CD4-positive, alpha-beta T cell treated with Interleukin-6 for 4 hours (primary cell): ENCODE measurements around the gene MAPK12.

Experiments used
- DNase-seq: peaks from one replicate; pipeline ENCODE4 v3.0.0-alpha.2; 2020; ENCODE audit warnings: mixed read lengths

The MAPK12 gene

DNA sequence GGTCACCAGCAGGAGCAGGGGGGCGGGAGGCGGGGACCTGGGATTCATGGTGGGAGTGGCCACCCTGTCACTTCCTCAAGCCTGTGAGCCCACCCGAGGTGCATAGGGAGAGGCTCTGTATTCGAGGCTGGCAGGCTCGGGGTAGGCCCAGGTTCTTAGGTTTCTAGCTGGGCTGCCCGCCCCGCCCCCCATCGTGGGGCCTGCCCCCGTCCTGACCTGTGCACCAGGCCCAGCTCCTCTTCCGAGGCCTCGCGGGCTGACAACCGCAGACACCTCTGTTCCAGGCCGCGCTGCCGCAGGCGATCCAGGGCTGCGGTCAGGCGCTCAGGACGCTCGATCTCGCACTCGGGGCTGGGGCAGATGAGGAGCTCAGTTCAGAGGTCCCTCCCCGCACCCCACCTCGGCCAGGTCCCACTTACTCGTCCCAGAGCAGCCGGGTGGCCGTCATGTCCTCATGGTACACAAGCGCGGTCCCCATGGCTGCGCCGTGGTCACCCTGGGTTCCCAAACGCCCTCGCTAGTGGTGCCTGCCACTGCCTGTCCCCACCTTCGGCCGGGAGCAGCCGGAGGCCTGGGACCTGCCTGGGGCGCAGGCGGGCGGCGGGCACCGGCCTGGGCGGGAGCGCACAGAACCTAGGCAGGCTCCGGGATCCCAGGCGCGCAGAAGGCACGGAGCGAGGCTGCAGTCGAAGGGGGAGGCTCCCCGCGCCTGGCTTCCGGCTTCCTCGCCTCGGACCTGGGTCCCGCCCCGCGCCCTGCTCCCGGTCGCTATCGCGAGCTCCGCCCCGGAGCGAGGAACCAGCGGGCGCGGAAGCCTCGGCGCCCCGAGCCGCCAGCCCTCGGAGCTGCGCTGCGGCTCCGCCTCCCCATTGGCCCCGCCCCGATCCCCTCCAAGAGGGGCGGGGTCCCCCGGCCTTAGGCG is 10.7 kb downstream of the MAPK12 start, which contains the start of gene HDAC10:
Gene HDAC10, minus strand, starts transcription at position 711 of the 922 bp plus-strand sequence. Its CDS starts 233 bp downstream, at position 478.
- DNase-seq, result peak; percentile 90

DNA sequence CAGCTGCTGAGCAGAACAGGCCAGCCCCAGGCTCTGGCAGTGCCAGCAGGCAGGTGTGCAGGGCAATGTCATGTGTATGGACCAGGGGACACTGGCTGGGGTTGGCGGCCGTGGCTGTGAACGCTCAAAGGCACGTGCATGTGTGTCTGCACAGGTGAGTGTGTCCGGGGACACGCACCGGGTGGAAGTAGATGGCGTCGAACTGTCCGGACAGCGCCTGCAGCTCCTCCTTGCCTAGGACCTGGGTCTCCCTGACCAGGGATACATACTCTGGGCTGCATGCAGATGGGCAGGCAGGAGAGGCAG is 11.3 kb downstream of the MAPK12 start:
- DNase-seq, result no peak

DNA sequence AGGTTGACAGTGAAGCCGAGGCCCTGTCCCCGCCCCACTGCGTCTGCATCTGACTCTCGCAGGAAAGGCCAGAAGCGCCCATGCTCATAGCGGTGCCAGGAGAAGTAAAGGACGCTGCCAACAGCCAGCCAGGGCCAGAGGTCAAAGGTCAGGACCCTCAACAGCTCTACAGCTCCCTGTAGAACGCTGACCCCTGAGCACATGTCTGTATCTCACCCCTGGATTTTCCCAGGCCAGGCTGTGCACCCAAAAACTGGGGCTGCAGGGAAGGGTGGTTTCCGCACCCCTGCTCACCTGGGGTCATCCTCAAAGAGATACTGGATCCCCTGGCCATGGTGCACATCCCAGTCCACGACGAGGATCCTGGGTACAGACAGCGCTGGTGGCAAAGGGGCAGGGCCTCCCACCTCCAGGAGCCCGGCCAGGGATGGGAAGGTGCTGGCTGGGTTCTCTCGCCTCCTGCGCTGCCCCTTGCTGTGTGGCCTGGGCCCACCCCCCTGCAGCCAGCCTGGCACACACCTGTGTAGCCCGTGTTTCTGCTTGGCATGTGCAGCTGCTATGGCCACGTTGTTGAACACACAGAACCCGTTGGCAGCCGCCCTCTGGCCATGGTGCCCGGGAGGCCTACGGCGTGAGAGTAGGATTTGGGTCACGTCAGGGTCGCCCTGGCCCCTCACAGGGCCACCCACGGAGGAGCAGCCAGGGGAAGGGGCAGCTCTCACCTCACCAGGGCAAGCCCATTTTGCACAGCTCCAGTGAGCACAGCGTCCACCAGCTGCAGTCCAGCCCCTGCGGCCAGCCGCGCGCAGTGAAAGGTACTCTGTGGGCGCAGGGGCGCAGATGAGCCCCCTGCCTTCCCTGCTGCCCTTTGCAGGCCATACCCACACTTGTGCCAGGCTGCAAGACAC is 11.9 kb downstream of the MAPK12 start:
- DNase-seq, result no peak

DNA sequence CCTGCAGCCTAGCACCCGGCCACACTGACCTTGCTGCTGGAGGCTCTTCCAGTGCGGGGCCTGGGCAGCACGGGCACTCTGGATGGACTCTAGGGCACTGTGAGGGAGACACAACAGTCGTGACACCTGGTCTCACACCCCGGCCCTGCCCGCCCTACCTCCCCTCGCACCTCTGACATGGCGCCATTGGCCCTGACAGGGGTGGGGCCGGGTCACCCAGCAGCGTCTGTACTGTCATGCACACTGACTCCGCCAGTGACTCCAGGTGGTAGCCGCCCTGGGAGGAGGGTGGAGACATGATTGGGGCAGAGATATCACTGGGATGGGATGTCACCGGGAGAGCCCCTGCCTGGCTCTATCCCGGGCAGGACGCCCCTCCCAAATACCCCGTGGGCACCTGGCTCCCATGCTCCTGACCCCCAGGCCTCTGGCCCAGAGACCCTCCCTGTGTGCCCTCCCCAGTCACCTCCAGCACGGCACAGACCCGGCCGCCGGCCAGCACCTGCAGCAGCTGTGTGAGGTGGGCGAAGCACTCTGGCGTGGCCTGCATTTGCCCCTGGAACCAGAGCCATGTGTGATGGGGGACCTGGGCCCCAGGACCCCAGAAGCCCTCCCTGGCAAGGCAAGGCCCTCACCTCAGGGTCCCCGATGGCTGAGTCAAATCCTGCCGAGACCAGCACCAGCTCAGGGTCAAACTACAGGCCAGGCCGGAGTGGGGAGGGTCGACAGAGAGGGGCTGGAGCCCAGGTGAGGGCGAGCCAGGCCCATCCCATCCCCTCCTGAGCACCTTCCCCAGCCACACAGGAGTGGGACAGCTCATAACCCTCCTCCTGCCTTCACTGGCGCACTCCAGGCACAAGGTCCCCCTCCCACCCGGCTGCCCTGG is 13.0 kb downstream of the MAPK12 start:
- DNase-seq, result no peak

DNA sequence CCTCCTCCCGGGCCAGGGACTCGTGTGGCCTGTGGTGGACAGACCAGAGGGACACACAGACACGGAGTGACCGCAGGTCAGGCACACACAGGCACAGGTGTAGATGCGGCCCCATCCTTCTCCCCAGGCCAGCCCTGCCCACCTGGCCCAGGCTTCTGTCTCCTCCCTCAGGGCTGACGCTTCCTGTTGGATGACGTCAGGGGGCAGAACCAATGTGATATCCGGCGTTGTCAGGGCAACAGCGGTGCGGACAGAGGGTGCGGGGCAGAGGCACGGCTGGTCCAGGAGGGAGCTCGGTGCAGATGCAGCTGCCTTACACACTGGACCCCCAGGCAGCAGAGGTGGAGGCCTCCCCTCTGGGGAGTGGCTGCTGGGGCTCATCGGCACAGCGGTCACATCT is 13.7 kb downstream of the MAPK12 start:
- DNase-seq, result peak; percentile 54

DNA sequence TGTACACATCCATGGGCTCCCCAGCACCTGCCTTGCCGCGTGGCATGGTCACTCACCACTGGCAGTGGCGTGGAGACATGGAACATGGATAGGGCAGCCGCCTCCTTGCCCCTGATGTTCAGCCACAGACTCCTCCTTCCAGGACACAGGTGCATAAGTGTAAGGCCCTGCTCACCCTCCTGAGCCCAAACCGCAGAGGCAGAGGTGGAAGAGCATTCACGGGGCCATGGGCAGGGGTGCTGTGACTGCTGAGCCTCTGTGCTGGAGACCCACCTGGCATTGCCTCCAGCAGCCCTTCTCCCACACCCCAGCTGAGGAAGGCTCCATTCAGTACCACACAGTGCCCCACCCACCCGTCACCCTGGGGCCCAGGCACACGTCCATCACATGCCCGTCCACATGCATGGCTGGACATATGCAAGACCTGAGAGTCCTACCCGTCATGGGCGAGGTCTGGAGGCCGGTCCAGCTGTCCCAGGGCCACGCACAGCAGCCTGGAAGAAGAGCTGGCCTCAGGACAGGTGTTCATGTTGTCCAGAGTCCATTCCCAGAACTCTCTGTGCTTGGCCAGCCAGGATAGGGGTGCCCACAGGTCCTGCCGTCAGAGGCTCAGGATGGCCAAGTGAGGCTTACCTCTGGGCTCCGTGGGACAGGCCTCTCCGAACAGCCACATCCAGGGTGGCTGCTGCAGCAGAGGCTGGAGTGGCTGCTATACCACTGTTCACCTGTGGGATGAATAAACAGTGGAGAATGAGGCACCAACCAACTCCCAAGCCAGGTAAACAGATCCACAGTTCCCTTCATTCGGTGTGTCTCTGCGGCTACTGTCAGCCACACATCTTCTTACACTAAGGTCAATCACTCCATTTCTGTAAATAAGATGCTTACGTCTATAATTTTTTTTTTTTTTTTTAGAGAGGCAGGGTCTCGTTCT is 15.0 kb downstream of the MAPK12 start:
- DNase-seq, result no peak

DNA sequence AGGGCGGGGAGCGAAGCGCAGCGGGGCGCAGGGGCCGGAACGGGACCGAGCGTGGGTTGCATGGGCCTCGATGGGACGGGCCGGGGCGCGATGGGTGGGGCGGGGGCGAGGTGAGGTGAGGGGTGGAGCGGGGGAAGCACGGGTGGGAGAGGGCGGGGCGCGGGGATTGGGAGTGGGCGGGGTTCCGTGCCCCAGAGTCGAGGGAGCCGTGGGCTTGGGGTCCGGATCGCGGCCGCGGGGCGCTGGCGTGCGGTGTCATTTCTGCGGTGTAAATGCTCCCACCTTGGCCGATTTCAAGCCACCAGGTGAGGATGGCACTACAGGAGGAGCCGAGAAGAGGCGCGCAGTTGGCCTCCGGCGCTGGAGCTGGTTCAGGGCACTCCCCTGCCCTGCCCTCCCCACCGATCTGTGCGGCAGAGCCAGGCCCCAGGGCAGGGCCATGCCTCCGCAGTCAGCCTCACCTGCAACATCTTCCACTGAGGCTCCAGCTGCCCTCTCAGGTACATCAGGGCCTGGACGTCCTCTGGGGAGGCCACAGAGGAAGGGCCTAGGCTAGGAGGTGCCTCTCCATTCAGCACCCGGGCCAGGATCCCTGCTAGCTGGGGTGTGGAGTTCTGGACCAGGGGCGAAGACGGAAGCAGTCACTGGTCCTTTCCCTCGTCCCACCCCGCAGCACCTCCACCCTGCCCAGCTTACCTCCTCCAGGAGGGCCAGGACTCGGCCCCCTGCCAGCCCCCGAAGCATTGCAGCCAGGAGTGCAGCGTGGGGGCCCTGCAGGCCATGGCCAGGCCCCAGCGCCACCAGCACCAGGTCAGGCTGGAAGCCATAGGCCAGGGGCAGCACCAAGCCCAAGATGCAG is 16.0 kb downstream of the MAPK12 start:
- peak; percentile 85 for DNase-seq

DNA sequence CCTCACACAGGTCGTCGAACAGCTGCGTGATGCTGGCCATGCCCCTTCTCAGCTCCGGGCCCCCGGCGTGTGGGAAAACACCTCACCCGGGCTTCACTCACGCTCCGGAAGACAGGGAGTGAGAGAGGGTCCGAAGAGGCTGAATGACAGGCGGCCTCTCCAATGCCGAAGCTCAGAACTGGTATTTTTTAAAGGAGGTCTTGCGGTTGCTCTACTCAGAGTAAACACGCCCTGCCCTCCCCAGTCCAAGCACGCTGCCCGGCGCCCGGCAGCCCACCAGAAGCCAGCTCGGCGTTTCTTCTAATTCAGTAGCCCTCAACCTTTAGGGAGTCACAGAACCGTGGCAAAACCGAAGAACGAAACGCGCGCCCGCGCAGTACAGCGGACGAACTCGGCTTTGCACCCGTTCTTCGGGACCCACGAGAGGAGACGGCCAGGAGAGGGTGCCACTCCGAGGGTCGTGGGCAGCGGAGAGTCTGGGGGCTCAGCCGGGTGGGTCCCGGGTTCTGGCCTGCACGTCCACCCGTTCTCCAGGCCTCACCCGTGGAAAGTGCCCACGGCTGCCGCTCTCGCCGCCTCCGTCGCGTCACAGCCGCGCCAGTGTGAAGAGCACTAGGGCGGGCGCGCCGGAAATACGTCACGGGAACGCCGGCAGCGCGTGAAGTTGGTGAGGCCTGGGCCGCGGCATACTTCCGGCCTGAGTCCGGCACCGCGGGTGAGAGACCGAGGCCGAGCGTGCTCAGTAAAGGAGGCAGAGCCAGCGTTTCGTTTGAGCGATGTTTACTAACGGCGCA is 16.9 kb downstream of the MAPK12 start, which contains the start of gene TUBGCP6:
Gene TUBGCP6, minus strand, starts transcription at position 604 of the 794 bp plus-strand sequence. Its CDS starts 564 bp downstream, at position 40.
- DNase-seq, result peak; percentile 95

DNA sequence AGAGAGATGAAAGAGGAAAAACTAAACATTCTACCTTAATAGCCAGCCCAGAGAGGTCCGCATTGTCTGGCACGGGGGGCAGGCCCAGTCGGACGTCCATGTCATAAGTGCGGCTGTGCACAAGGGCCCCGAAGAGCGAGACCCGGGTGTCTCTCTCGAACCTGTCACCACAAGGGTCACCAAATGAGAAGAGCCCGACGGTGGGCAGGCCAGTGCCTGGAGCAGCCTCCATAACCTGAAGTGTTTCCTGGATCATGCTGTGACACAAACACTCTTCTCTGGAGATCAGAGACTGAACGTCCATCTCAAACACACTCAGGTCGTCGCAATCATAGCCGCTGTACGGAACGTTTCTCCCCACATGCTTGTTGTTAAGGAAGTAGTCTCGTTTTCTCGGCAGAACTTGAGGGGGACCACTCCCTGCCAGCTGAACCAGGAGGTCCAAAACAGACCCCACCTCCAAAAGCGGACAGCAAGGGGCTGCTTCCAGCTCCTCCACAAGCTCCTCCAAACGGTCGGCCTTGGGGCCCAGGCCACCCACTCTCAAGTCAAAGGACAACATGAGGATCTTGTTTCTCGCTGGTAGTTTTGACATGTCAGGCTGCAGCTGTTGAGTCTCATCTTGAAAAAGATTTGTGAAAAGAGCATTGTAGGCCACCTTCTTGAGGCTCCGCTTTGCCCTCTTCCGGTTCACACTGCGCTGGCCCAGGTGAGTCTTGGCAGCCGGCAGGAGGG is 17.6 kb downstream of the MAPK12 start:
- DNase-seq, result no peak

DNA sequence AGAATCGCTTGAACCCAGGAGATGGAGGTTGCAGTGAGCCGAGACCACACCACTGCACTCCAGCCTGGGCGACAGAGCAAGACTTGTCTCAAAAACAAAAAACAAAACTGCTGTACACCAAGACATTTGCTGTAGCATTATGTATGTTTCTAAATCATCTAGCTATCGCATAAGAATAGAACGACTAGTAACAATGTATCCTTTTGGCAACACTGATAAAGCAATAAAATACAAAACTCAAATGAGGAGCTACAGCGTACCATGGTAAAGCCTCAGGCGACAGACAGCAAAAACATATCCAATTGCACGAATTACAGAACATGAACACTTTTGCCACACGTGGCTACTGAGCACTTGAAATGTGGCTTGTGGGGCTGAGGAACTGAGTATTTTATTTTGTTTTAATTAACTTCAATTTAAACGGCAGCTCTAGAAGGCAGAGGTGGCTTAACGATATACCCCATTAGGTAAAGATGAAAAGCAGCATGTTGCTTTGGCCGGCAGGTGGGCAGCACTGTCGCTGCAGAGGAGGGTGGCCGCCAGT is 19.0 kb downstream of the MAPK12 start:
- no peak for DNase-seq

DNA sequence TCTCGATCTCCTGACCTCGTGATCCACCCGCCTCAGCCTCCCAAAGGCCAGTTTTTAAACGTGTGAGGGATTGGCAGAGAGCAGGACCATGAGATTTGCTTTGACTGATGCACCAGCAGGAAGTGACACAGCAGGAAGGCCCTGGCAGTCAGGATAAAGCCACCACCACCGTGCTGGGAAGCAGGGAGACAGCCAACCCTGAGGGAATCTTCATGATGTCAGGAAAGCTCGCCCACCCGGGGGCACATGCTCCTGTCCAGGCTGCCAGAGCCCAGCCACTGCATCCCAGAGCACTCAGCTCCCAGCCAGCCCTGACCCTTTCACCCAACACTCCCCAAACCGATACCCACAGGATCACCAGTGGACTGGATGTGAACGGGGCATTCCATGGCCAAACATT is 22.7 kb downstream of the MAPK12 start:
- no peak for DNase-seq

DNA sequence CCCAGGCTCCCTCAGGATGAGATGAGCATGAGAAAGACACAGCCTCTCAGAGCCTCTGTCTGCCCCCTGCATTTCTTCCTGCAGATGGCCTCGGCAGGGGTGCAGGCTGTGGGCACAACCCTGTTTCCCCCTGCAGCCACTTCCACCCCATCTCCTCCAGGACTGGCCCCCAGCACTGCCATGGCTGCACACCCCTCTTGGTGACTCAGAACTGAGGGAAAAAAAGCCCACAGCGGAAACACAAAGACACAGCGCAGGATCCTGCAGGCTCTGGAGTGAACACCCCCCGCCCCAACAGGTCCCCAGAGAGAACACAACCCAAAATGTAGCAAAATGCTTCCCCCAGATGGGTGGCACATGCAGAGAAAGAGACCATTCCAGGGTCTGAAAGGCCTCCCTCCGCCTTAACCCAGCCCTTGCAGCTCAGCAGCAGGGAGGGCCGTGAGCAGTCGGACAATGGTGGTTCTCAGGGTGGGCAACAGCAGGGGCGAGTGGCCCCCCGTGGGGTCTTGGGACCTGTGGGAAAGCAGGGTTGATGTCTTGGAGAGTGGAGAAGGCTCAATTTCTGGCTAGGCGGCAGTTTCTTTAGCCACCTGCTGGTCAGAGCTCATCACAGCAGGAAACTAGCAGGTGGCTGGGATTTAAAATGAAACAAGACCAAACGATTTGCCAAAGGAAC is 24.6 kb downstream of the MAPK12 start:
- no peak for DNase-seq

DNA sequence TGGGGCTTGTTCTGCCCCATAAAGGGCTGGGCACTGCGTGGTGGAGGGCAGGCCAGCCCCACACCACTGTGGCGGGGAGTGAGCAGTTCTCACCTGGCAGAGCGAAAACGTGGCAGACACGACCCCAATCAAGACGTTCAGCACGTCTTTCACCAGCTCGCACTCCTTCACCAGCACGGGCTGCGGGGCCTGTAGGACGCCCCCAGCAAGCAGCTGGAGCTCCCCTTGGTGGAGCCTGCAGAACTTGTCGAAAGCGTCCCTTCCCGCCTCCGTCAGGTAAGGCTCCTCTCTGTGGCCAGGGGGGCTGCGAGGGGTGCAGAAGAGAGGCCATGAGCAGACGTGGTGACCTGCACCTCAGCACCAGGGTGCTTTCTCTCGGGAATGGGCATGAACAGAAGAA is 28.3 kb downstream of the MAPK12 start:
- DNase-seq, result no peak

DNA sequence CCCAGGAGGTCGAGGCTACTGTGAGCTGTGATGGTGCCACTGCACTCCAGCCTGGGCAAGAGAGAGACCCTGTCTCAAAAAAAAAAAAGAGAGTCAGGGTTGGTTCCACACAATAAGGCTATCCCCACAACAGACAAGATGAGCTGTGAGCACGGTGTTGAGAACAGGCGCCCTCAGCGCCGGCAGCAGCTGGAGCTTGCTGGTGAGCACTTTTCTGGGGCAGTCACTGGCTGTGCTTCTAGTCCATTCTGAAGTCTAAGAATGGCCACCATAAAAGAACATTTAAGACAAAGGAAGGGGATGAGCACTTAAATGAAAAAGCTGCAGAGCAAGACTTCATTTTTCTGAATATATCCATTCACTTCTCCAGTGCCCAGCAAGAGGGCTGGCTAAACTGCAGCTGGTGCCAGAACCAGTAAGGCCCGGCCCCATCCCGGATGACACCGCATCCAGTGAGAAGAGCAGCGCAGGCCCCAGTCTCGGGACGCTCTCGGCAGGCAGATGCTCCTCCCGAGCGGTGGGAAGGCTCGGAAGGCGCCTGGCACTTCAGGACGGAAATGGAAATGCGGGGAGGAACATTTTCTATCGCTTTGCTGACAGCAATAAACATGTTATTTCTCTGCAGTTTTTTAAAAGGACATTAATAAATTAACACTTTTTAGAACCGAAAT is 28.9 kb downstream of the MAPK12 start:
- no peak for DNase-seq

DNA sequence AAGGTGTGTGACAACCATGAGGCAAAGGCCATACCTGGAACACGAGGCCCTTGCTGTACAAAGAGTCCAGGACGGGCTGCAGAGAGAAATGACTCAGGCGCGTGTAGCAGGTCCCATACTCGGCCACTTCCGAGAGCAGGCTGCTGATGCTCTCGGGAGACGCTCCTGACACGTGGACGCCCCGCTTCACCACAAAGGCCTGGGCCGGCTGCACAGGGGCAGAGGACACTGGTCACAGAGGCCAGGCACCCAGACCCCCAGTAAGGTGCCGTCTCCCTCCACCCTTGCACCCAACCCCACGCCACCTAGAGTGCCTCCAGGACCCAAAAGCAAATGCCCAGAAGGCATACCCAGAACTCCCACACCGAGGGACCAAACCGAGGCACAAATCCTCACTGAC is 32.1 kb downstream of the MAPK12 start:
- DNase-seq, result no peak

DNA sequence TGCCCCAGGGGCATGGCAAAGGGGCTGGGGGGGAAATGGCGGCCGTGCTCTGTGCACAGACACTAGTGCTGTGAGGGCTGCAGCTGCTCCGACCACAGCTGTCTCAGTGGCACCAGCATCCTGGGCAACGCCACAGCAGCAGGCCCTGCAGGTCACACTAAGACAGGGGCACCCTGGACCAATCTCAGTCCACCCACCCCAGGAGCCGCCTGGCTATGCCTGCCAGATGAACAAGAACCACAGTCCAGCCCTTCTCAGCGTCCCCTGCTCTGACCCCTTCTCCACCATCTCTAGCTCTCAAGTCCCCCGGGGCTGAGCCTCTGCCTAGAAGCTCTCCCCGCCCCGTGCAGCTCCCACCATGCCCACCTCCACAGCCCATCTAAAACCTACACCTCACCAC is 33.1 kb downstream of the MAPK12 start:
- DNase-seq, result no peak

DNA sequence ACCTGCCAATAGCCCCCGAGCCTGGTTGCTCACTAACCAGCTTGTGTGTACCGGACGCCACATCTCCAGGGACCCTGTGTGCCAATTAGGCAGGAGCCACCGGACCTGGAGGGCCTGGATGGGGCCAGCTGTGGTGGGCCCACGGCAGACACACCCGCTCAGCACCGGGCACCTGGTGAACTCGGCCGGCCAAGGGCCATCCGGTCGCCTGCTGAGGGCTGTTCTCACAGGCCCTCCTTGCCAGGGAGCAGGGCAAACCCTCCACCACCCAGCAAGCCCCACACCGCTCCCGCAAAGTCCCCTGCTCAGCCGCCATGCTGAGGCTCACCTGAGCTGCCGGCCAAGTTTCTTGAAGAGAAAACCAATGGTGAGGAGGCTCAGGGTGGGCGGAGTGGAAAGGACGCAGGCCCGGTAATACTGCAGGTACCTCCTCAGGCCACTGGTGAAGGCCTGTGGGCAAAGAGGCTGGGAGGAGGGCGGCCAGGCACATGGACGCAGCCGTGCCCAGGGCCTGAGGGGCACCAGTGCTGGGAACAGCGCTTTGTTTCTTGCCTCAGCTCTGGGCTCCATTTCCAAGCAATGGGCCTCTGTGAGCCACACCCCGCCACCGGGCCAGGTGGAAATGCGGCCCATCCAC is 33.8 kb downstream of the MAPK12 start:
- no peak for DNase-seq
